GM21367 (cell line): ENCODE data around the gene UBTD1.
A peak's percentile ranks its signal among the peaks of the same experiment; 100 is the strongest.

ENCODE experiments used
- ATAC-seq: cut with Tn5 transposase; IDR thresholded peaks from one replicate; pipeline ENCODE4 v1.9.1; 2021; ENCODE audit not compliant: unreplicated experiment

Gene UBTD1

DNA sequence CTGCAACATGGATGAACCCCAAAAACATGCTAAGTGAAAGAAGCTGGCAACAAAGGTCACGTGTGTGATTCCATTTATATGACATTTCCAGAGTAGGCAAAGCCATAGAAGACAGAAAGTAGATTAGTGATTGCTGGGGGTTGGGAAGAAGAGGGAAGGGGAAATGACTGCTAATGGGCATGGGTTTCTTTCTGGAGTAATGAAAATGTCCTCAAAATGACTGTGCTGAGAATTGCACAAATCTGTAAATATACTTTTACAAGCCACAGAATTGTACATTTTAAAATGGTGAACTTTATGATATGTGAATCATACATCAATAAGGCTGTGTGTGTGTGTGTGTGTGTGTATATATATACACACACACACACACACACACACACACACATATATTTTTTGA lies 16.3 kb upstream of the UBTD1 start:
- no peak for ATAC-seq

DNA sequence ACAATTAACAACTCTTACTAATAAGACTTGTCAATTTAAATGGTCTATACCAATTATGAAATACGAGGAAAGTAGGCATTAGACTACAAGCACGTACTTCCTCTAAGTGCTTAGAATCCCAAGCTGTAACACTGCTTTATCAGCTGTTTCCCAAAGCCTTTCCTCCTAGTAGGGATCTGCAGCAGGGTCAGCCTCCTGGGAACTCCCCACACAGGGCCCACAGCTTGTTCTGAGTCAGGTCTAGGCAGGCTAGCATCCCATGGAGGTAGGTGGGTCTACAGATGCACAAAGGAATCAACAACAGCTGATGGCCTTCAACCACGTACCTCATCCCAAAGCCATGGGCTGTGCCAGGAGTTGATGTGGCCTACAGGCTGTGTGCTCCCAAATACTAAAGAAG lies 15.2 kb upstream of the UBTD1 start:
- no peak for ATAC-seq

DNA sequence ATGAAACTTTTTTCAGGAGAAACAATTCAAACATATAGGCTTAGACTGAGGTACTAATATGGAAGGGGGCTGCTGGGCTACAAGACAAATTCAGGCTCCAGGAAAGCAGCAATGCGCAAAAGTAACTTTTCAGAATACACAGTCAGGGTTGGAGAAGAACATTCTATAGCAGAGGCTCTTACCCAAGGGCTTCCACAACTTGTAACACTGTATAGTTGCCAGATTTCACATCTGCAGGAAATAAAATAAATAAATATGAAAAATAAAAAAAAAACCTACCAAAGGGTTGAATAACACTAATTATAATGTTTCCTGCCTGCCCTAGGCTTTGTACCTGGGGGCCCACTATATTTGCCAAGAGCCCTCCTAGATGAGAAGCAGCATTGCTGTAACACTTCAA lies 14.8 kb upstream of the UBTD1 start:
- ATAC-seq = no peak

DNA sequence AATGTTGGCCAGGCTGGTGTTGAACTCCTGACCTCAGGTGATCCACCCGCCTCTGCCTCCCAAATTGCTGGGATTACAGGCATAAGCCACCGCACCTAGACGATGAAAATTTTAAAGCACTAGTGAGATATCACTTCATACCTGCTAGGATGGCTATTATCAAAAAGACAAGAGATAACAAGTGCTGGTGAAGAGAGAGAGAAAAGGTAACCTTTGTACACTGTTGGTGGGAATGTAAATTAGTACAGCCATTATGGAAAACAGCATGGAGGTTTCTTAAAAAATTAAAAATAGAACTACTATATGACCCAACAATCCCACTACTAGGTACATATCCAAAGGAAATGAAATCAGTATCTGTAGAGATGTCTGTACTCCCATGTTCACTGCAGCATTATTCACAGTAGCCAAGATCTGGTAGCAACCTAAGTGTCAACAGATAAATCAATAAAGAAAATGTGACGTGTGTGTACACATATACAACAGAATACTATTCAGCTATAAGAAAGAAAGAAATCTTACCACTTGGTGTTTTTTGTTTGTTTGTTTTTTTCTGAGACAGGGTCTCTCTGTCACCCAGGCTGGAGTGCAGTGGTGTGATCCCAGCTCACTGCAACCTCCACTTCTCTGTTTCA lies 13.0 kb upstream of the UBTD1 start:
- no peak for ATAC-seq

DNA sequence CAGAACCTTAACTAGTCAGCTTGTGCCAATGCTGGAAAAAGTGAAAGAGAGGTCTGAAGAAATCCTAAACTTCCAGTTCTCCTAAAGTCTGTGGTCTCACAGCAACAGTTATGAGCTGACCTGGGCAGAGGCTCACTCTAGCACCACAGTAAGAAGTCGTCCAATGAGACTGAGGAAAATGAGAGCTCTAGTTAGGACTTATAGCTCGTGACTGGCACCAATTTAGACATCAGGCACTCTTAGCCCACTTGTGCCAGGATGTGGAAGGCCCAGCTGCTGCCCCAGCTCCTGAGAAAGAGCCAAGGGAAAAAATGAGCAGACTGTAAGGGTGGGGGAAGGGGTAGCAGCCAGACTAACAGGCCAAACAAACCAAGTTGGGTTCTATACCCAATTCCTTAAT lies 8.1 kb upstream of the UBTD1 start:
- no peak for ATAC-seq

DNA sequence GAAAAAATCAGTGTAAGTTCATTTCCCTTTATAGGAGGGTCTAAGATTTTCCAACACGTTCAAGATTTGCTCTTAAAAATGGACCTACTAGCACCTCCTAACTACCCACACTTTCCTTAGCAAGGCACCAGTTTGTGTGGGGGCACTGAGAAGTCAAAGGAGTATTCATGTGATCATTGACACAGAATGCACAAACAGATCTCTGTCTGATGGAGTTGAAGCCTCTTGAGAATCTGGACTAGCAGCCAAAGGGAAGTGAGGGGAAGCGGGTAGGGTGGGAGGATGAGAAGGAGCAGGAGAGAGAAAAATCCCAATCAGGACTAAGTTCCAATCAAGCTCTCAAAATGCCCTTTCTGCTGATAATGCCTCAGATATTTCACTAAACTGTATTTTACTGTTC lies 4.6 kb upstream of the UBTD1 start:
- ATAC-seq = no peak

DNA sequence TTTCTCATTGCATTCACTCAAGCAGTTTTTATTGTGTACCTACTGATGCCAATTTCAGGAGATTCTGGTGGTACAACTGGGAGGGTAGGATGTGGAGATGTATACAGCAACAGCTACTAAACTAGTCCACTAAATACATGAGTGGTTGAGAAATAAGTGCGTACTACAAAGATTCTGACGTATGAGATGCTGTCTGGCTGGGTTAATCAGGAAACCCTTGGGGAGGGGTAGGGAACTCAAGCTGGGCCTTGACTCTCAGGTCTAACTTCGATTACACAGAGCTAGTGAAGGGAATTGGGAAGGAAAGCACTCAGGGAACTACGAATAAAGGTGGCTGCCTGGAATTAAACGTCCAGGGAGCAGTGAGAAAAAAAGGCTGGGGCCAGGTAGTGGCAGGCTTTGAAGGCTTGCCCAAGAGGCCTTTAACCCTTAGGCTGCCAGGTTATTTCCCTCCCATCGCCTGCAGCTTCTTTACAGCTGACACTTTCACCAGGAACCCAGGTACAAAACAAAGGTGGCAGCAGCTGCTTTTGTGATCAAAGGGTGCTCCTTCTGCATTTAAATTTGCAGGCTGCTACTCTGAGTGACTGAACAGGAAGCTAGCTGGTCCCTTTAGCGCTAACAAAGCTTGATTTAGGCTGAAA lies 3.7 kb upstream of the UBTD1 start:
- no peak for ATAC-seq

DNA sequence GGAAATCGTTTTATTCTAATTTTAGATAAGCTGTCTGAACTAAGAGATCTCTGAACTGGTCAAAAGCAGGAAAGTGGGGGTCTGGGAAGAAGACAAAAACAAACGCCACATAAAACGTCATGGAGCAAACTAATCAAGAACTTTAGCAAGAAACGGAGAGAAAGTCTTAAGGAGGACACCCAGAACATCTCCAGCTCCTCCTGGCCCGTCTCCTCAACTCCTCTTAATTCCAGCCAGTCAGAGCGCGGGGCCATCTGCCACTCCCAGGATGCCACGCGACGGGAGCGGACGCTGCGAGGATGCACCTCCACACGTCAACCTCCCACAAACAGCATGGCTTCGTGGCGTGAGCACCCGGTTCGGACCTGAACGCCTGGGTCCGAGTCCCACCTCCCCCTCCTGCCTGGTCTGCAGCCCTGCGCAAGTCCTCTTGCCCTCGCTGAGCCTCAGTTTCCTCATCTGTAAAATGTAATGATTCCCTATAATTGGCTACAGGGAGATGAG lies 1.1 kb upstream of the UBTD1 start:
- ATAC-seq = peak; percentile 31

DNA sequence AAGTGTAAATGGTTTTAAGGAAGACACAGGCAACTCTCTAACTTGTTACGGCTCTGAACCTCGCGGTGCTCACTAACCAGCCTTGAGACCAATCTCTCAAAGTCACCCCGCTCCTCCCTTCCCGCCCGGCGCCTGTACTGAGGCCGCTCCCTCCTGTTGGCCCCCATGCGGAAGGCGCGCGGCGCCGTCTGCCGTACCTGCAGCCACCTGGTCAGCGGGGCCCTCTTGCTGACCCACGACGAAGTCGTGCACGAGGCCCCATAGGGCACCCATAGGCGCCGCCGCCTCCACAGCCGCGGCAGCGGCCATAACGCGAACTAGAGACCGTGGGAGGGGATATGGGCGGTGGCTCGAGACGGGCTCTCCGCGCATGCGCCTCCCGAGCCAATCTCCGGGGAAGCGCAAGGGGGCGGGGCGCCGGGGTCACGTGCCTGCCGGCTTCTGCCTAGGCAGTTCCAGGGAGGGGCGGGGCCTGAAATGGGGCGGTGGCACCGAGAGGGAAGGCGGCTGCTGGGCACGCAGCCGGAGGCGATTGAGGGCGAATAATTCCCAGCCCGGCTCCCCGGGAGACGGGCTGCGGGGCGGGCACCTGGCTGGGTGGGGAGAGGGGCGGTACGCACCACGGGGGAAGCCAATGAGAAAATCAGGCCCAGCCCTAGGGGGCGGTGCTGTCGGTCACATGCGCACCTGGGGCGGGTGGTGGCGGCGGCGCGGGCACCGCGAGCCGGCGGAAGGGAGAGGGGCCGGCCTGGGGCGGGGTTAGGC lies 466 bp upstream of the UBTD1 start, which contains the start of gene MMS19:
Gene MMS19 (minus strand): TSS at position 347 of the 765 bp plus-strand sequence. CDS start 38 bp downstream, at position 309.
- ATAC-seq = peak; percentile 84

DNA sequence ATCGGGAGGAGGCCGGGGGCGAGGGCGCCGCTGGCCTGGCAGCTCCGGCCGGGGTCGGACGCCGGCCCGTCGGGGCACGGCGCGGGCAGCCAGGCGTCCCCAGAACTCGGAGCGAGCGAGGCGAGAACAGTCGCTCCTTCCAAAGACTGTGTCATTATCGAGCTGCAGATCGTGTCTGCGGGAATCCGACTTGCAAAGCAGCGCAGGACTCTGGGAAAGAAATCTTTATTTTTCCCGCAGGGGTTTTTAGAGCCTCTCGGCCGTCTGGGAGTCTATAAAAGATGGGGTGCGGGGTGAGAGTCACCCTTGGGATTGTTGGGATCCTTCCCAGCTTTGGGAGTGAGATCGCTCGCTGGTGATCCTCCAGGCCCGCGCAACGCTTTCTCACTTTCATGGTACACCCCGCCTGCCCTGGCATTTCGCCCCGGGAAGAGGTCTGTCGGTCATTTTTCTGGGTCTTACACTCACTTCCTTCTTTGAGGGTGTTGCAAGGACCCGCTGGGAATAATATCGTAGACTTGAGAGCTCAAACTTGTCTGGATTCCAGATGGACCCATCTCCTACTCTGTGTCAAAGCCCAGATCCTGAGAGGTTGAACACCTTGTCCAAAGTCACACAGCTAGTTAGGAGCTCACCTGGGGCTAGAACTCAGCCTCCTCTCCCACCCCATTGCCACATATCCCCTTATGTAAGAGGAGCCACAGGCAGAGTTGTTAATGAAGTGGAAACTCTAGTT lies 1.0 kb downstream of the UBTD1 start:
- no peak for ATAC-seq

DNA sequence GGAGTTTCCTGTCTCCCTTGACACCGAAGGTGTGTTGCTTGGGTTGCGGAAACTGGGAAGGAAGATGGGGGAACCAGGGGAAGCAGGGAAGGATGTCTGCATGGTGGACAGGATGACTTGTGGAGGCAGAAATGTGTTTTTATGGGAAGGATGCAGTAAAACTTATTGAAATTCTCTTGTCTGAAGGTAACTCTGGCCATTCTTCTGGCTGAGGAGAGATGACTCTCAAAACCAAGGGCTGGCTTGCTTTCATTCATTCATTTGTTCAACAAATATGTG lies 1.5 kb downstream of the UBTD1 start:
- no peak for ATAC-seq

DNA sequence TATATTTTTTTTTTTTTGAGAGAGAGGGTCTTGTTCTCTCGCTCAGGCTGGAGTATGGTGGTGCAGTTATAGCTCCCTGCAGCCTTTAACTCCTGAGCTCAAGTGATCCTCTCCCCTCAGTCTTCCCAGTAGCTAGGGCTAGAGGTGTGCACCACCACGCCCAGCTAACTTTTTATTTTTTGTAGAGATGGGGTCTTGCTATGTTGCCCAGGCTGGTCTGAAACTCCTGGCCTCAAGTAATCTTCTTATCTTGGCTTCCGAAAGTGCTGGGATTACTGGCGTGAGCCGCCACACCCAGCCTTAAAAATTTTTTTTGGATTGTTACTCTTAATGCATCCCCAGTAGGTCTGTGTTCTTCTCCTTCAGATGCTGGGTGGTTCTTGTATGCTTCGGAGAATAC lies 4.2 kb downstream of the UBTD1 start:
- no peak for ATAC-seq

DNA sequence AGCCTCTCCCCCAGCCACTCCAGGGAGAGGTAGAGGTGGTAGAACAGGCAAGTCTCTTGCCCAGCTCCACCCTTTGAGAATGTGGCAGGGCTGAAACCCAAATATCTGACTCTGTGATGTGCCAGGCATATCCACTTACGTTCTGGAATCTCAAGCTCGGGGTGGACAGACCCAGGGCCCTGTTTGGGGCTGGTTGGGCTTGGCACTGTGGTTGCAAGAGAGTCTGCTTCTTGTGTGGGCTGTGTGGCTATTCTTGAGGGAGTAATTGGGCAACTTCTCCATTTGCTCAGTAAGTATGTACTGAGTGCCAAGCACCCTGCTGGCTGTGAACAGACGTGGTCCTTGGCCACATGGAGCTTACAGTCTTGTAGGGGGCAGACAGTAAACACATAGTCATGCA lies 4.7 kb downstream of the UBTD1 start:
- ATAC-seq = no peak

DNA sequence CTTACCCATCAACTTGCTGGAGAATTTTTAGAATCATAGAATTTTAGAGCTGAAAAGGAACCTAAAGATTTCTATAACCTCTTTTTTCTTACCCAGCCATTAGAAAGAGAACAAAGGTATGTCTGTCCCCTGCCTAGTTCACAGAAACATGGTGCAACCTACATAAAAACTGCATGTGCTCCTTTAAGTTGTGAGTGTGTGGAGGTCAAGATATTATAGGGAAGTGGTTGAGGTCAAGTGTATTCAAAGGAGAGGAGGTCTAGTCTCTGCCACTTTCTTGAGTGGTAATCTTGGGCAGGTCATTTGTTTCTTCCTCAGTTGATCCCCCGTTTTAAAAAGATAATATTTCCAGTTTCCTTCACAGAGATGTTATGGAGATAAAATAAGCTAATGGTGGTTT lies 6.4 kb downstream of the UBTD1 start:
- no peak for ATAC-seq

DNA sequence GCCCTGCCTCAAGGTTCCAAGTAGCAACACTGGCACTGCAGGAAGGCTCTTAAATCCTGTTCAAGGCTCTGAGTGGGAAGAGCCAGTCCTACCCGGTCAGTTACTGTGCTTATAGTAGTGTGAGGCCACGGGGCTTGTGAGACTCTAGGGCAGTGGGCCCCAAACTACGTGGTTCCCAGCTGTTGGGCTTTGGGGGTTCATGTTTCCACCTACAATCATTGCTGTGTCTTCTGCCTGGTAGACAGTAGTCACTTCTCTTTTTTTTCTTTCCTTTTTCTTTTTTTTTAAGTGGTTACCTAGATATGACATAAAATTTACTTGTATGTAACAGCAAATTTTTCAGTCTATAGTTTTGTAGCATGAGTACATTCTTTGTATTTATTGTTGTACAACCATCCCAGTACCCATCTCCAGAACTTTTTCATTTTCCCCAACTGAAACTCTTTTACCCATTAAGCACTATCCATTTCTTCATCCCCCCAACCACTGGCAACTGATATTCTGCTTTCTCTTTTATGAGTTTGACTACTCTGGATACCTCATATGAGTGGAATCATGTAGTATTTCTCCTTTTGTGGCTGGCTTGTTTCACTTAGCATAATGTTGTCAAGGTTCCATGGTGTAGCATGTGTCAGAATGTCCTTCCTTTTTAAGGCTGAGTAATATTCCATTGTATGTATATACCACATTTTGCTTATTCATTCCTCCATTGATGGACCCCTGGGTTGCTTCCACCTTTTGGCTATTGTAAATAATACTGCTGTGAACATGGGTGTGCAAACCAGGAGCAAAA lies 7.7 kb downstream of the UBTD1 start:
- ATAC-seq = no peak

DNA sequence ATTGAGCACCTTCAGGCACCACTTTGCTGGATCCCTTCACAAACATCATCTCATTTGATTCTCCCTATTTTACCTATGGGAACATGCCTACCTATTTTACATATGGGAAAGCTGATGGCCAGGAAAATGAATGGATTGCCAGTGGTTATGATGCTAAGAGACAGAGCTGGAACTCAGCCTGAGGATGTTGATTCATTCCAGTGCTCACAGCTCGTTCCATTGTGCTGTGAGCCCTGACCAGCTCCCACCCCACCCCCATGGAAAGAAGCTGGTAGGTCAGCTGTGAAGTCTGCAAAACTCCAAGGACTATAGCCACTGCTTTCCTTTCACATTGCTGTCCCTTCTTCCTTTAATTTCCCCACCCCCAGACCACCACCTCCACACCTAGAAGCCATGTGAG lies 9.6 kb downstream of the UBTD1 start:
- ATAC-seq = no peak

DNA sequence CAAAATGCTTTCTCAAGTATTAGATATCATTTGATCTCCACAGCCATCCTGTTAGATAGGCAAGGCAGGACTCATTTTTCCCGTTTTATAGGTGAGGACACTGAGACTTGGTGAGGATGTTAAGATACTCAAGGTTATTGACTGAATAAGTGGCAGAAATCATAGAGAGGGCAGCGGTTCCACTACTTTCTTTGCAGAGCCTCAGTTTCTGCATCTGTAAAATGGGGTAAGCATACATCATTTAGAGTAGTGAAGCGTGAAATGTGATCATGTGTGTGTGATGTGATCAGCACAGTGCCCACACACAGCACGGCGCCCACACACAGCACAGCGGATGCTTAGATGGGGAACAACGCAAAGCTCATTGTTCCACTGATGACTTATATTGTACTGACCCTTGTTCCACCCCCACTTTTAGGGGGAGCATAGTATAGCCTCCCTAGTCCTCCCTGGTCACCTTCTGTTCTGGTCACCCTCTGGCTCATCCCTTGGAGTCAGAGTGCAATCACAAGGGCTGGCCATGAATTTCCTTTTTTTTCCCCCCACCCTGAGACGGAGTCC lies 10.5 kb downstream of the UBTD1 start:
- no peak for ATAC-seq

DNA sequence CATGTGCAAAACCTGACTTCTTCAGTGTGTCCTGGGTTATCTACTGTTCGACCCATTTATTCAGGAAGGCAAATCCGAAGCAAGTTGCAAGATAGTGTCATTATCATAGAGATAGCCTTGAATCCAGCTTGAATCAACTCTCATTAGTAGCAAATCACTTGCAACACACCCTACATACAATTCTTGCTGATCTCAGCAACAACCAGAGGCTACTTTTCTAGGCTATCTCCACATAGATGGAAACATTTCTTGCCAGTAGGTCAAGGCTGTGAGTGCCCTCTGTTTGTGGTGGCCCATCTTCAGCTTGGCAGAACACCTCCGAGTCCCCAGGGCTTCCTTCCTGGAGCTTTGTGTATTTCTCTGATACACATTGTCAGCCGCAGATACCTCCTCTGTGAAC lies 12.0 kb downstream of the UBTD1 start:
- no peak for ATAC-seq

DNA sequence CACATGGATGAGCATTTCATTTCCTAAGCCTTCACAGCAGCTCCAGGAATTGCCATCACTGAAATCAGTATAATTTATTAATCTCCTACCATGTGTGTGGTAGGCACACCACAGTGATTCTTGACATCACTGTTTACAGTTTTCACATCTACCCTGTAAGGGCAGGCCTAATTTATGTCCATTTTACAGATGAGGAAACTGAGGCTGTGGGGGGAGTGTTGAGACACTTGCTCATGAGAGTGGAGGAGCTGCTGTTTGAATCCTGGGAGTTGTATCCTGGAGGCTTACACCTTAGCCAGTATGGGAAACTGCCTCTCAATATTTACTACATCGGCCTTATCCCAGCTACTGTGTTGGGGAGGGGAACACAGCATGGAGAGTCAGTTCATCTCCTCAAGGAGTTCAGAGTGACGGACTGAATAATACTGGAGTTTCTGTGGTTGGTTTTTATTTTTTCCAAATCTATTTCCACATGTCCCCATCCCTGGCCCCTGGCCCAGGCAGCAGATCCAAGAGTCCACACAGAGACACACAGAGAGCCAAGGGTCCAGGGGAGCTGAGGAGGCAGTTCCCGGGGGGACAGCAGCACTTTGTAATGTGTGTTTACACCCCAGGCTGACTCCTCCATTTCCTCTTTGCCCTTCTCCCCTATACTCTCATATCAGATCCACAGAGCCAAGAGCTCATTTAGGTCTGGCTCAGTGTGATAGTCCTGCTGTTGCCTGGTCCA lies 13.2 kb downstream of the UBTD1 start:
- ATAC-seq = no peak

DNA sequence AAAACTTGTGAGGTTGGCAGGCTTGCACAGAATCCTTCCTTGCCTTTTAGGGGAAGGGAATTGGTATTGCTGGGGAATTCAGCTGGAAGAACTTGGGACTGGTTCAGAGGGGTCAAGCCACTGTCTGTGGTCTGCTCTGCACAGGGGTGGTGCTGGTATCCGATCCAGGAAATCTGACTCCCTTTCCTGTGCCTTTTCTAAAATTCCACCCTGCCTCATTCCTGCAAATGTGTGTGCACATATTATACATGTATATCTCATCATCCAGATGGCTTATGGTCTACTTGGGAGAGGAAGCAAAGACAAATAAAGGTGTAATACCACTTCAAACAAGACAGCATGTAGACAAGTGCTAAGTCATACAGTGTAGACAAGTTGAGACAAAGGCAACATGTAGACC lies 14.3 kb downstream of the UBTD1 start:
- no peak for ATAC-seq
